HG03354 (cell line): ENCODE data around the gene SYNRG.
"Not testable (repeated sequence)": the region's sequence is repeated elsewhere in the genome, so short reads cannot be mapped to it uniquely, and the experiment has no call there.

ENCODE experiments used
- ATAC-seq: cut with Tn5 transposase; IDR thresholded peaks from one replicate; pipeline ENCODE4 v1.9.1; 2021; ENCODE audit warnings: mild to moderate bottlenecking; ENCODE audit not compliant: unreplicated experiment, poor library complexity, severe bottlenecking

The SYNRG gene

DNA sequence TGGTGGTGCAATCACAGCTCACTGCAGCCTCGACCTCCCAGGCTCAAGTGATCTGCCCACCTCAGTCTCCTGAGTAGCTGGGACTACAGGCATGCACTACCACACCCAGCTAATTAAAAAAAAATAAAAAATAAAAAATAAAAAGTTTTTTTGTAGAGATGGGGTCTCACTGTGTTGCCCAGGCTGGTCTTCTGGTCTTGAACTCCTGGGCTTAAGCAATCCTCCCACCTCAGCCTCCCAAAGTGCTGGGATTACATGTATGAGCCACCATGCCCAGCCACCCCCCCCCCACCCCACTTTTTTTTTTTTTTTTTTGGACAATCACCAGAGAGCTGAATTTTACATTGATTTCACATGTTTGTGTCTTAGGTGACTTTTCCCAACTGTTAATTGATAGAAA is 97.6 kb downstream of the SYNRG start:
- ATAC-seq = not testable (repeated sequence)

DNA sequence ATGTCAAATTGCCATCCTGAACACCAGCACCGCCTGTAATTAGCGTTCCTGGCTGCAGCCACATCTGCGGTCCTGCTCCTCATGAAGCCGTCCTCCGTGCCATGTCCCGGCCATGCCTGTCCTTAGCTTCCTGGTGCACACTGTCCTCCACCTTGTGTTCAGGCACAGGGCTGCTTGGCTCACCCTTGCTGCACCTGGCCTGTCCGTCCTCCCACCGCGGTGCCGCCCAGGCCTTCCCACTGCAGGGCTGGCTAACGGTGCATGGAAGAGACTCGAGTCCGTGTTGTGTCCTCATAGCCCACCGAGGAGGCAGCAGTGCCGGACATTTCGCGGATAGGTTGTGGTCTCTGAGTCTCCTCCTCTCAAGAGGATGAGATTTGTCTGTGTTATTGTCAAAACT is 99.2 kb downstream of the SYNRG start:
- no peak for ATAC-seq

DNA sequence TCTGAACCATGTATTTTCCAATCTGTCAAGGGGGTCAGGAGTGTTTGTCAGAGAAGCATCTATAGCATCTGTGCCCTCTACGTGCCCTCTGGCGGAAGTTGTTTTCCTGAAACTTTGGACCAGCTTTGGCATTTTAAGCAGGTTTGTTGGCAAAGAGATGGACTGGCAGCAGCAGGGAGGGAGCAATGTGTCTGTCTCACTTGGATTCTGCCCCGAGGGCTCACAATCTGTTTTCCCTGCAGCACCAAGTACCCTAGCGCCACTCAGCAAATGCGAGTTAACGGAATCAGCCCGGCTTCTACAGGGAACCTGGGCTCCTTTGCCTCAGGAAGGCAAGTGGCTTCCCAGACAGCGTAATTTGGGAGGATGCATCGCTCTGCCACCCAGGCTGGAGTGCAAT is 102.1 kb downstream of the SYNRG start:
- no peak for ATAC-seq

DNA sequence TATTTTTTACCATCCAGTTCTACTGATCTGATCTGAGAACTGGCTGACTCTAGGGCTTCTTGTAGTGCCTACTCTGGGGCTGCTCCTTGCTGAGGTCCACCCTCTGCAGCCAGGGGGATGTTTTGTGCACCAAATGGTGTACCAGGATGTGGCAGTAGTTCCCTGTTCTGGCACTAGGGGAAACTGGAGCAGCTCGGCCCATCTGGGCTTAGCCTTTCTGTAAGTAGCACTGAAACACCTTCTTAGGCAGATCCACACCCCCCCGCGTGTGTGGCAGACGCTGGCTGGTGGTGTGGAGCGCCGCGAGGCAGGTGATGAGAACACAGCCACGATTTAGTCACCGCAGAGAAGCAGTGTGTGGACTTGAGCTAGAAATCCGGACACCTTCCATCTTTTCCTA is 102.5 kb downstream of the SYNRG start:
- no peak for ATAC-seq

DNA sequence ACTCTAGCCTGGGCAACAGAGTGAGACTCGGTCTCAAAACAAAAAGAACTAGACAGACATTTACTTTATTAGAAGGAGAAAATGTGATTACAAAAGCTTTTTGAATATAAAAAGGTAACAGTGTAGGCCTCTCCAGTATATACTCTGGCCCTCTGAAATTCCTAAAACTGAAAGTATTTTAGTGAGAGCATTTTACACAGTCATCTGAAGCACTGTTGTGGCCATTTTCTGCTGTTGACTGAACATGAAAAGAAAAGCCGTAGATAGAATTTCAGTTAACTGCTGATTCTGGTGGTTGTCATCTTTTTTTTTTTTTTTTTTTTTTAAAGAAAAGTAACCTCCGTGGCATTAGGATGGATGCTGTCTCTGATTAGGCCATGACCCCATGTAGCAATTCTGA is 103.9 kb downstream of the SYNRG start:
- ATAC-seq = no peak

DNA sequence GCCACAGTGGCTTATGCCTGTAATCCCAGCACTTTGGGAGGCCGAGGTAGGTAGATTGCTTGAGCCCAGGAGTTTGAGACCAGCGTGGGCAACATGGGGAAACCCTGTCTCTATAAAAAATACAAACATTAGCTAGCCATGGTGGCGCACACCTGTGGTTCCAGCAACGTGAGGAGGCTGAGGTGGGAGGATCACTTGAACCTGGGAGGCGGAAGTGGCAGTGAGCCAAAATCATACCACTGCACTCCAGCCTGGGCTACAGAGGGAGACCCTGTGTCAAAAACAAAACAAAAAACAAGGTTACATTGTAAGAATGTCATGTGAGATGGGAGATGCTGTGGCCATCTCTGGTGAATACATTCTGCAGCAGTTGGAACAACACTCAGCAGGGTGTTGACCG is 106.1 kb downstream of the SYNRG start:
- no peak for ATAC-seq

DNA sequence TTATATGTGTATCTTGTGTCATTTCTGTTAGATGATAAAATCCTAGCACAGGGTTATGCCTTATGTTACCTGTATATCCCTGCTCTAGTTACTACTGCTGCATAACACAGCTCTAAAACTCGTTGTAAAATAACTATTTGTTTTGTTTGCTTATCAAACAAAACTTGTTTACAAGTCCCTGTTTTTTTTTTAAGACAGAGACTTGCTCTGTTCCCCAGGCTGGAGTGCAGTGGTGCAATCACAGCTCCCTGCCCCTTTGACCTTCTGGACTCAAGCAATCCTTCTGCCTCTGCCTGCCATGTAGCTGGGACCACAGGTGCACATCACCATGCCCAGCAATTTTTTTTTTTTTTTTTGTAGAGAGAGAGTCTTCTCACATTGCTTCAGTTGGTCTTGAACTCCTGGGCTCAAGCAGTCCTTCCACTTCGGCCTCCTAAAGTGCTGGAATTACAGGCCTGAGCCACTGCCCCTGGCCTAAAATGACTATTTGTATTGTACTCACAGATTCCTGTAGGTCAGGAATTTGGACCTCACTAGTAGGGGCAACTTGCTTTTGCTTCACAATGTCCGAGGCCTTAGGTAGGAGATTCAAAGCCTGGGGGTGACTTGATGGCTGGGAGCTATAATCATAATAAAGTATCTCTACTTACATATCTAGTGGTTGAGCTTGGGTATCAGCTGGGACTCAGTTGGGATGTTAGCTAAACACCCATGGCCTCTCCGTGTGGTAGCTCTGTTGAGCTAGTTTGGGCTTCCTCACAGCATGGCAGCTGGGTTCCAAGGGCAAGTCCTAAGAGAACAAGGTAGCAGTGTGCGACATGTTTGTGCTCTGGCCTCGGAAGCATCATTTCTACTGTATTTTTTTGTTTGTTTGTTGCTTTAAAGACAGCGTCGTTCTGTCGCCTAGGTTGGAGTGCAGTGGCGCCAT is 106.9 kb downstream of the SYNRG start:
- ATAC-seq = no peak

DNA sequence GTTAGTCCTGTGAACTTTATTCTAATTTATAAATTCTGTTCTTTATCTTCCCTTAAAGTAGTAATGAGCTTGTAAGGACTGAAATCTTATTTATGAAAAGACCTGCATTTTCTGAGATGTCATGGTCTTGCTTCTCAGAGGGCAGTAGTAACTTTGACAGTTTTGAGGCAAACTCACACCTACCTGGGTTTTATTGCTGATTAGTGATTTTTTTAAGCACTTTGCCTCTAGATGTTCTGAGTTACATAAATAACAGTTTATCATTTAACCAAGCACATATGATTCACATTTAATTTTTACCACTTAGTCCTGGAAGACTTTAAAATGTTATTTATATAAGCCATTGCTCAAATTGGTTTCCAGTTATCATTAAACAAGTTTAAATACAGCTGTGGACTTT is 108.8 kb downstream of the SYNRG start:
- ATAC-seq = no peak

DNA sequence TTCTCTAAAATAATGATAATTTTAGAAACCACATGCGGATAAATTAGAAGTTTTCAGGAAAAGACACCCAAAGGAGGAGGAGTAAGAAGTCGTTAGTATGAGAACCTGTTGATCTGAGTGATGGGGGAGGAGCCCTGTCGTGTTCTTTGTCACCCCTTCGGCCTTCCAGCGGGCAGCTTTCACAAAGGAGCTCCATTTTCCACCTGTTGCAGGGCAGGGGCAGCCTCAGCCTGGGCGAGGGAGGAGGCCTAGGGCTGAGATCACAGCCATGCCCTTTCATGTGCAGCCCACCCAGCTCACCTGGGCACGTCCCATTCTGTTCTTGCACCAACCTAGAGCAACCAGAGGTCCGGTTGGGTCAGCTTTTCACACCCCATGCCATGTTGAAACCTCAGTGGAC is 114.2 kb downstream of the SYNRG start:
- no peak for ATAC-seq

DNA sequence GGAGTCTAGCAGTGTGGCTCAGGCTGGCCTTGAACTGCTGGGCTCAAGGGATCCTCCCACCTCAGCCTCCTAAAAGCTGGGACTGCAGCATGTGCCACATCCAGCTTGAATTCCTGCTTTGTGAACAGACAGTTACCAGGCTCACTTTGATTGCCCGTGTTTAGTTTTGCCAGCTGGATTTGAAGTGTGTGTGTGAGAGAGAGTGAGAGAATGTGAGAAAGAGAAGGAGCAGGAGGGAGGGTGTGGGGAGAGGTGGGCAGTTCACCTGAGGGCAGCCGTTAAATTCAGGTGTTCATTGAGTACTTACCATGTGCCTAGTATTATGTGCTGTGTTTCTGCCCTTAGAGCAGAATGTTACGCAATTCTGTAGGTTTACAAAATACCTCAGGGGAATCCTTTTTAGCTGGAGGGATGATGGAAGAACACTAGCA is 114.8 kb downstream of the SYNRG start:
- ATAC-seq = no peak

DNA sequence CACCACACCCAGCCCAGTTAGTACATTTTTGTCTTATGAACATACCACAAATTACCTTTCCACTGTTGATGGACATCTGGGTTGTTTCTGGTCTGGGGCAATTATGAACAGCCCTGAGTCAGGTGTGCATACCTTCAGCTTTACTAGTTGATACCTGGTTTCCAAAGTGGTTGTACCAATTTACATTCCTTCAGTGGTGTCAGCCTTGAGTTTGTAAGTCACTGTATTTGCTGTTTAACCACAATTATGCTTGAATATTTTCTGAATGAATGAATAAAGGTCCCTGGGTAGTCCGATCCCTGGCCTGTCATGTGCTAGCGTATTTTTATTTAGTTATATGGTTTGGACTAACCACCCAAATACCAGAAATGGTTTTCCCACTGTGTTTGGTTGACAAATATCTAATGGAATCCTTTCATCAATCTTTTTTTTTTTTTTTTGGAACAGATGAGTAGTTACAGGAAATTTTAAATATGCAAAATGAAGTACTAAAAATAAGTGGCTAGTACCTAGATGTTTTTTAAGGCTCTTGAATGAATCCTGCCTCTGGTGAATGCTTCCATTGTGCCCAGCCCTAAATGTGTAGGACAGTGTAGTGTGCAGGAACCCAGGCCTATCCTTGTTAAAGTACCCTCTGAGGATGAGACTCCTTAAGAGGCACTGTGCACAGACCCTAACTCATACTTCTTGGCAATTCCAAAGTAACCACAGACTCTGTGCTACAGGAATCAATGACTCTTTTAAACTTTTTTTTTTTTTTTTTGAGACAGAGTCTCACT is 115.8 kb downstream of the SYNRG start:
- ATAC-seq = no peak

DNA sequence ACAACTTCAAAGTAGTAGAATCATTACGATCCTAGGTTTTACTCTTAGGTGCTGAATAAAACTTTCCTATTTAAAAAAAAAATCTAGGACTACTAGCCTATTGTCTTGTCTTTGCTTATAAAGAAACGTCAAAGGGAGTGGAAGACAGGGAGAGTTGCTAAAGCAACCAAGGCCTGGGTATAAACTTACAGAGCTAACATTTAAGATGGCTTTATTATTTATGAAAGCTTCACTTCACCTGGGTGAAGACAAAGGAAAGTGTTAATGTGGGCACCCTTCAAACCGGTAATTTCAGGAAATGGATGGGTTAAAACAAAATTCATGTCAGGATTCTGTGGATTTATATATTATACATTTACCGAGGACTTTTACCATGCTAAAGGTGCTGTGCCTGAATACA is 117.1 kb downstream of the SYNRG start:
- ATAC-seq = no peak

DNA sequence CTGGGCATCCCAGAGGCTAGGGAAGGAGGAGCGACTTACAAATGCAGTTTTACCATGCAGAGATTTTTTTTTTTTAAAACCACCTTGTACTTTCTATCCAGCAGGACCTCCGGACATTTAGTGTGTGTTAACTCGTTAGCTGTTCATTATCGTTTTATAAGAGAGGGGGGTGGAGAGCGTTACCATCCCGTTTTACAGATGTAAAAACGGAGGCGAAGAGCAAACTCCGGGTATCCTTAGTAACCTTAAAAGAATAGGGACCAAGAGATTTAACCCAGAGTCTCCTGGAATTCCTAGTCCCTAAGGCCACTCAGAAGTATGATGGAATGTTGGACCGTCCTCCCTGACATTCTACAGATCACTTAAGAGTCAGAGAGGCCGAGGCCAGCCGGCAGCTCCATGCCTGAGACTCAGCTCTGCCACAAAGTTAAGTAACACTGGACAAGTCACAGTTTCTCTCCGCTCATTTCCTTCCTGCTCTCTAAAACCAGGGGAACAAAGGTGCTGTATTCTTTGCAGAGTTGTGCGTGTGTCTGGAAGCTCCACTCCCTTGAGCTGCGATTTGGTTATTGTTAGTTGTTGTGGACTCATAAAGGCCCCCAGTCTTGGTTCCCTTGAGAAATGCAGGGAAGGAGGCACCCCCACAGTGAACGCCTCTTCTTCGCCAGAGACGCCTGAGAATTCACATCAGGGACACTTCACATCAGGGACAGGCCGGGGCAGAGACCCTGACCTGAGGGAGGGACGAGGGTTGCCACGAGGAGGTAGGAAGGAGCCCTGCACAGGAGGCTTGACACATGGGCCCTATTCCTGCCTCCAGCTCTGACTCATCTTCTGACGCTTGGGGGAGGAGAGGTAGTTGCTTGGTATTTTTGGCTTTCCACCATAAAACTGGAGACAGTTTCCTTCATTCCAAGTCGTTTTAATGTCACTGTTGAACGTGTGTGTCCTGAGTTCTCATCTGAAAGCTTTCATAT is 118.3 kb downstream of the SYNRG start:
- ATAC-seq = no peak

DNA sequence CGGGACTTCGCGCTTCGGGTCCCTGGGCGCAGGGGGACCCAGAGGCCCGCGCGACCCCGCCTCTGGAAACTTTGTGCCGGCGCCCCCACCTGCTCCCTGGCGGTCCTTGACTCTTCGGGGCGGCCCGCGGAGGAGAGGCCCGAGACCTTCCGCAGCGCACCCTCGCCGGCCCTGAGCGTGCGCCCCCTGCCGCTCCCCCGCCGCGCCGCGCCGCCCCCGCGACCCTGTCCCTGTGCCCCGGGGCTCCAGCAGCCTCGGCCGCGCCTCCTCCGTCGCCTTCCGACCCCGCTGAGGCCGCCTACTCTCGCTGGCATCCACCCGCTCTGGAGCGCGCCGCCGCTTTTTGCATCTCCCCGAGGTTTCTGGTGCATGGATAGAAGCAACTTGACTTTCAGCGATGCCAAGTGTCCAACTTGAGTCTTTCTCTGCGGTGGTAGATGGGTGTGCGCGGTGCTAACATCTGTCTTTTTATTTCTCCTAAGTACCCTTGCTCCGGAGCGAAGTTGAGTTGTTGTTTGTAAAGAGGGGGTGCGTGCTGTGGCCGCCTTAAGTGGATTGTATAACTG is 119.1 kb downstream of the SYNRG start:
- peak; percentile 57 for ATAC-seq

DNA sequence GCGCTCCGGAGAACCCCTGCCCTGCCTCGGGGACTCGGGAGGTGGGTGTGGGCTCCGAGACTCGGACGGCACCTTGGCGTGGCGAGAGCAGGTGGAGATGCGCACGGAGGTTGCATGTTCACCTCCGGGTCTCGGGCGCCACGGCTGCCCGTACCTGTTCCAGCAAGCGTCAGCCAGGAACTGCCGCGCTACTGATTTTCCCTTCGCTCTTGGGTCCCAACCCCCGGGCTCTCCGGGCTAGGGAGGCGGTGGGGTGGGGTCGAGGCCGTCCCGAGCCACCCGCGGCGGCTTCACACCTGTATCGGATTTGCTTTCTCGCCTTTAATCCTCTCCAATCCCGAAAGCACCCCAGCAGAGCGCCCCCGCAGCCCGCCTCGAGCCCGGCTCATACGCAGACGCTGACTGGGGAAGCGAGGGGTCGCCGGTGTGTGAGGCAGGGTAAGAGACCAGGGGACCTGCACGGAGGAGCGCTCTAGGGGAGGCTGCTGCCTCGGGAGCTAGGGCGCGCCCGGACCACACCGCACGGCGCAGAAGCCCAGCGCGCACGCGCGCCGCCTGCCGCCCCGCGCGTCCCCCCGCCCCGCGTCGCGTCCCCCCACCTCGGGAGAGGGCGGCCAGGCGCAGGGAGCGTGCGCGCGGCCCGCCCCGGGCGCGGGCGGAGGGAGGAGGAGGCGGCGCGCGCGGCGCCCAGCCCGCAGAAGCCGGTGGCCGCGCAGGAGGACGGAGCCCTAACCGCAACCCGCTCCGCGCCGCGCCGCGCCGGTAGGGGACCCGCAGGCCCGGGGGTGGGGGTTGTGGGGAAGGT is 119.8 kb downstream of the SYNRG start, which contains the start of gene DUSP14:
DUSP14 (plus strand) TSS at position 695 of the 805 bp plus-strand sequence. CDS start 22,382 bp downstream, outside the sequence.
- ATAC-seq = peak; percentile 64

DNA sequence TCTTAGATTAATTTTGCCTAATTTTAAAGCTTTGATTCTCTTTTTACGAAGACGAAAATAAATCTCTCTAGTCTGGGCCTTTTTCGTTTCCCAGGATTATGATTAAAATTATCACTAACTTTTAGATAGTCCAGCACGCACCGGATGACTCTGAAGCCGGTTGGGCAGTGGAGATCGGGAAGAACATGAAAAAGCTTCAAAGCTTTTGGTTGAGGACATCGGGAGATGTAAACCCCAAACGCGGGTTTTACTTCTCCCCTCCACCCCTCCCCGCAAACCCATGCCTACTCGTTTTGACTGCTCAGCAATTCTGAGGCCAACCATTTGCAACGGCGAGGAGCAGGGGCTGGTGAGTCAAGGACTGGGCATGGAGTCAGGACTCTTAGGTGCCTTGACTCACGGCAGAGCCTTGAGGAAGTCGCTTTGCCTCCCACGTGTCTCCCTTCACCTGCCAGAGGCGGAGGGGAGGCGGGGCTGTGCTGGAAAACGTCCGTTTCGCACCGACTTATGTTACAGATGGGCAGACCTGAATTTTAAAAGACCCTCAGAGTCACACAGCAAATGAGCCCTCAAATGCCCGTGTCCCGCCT is 120.5 kb downstream of the SYNRG start:
- peak; percentile 11 for ATAC-seq

DNA sequence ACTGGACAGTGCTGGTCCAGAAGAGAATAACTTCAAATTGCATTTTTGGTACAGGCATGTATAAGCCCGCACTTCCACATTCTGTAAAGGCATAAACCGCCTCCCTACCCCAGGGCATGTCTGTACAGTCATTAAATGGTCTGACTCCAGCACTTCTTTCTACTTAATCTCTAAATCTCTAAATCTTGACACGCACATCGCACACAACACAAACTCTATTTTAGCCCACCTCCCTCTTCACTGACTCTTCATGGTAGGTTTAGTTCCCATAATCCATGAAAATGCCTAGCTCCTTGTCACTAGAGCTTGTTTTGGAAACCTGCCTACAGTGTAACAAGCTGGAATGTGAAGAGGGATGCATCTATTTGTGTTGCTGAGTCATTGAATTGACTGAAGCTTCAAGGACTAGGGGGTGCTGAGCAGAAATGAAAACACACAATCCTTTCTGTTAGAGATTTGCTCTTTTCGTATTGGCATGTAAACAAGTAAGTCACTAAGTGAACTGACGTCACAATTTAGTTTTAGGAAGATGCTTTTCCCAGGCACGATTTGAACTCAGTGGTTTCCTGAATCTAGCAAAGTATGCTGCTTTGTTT is 121.1 kb downstream of the SYNRG start:
- no peak for ATAC-seq
